Stimulated activated CD8-positive, alpha-beta memory T cell treated with anti-CD3 and anti-CD28 coated beads, Interleukin-4, amount 100 ng/mL, for 1 hour (primary cell): ENCODE measurements around the gene FAM78A.
"Not testable (repeated sequence)": the region's sequence is repeated elsewhere in the genome, so short reads cannot be mapped to it uniquely, and the experiment has no call there.

Source experiments
- DNase-seq, 2 donors: peaks; one replicate each; pipeline ENCODE4 v3.0.0-alpha.2; 2020; ENCODE audit warnings: low read depth in 2 of 2, low spot score in 1 of 2

The FAM78A gene

DNA sequence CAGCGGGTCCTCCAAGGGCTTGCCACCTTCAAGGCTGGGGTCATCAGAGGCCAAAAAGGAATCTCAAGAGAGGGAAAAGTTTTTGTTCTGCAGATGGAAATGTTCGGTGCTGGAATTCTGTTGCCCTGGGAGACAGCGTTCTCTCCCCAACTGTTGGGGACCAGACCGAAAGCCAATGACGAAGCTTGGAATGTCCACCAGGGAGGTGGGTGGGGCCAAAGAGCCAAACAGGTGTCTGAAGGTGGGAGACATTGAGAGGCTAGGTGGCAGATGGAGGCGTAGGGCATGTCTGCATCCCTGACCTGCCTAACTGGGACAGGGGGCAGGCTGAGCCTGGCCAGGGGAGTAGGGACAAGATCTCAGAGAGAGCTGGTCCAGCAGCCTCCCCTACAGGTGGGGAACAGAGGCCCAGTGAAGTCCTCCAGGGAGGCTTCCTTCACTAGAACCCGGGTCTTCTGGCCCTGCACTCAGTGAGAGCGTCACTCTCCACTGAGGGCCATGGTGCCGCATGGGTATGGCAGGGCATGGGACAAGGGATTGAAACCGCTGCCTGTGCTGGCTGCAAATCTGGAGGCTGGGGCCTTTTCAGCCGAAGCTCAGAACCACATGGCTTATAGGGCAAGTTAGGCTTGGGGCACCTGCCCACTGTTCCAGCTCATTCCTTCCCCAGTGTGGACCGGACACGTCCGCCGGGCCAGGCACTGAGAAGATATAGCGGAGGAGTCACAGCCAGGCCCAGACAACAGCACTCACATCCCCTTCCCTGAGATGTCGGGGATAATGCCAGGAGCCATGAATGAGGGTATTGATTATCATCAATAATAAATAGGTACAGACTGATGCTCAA lies 5.0 kb upstream of the FAM78A start:
- no peak for DNase-seq

DNA sequence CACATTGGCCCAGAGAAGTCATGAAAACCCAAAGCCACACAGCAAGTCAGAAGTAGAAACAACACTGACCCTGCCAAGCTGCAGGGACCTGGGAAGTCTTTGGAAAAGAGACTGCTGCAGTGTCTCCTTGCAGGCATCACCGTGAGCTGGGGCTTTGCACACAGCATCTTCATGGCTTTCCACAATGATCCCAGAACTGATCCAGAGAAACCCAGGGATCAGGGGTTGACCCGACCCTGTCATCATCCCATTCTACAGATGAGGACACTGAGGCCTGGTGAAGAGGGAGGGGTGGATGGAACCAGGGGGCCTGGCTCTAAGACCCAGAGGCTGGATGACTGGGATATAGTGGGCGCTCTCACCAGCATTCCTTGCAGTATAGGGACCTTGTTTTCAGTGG lies 4.3 kb upstream of the FAM78A start:
- no peak for DNase-seq

- no peak for DNase-seq
Measured at GRCh38 chr9:131279863-131280570, 3.7 kb upstream of the FAM78A start.

DNA sequence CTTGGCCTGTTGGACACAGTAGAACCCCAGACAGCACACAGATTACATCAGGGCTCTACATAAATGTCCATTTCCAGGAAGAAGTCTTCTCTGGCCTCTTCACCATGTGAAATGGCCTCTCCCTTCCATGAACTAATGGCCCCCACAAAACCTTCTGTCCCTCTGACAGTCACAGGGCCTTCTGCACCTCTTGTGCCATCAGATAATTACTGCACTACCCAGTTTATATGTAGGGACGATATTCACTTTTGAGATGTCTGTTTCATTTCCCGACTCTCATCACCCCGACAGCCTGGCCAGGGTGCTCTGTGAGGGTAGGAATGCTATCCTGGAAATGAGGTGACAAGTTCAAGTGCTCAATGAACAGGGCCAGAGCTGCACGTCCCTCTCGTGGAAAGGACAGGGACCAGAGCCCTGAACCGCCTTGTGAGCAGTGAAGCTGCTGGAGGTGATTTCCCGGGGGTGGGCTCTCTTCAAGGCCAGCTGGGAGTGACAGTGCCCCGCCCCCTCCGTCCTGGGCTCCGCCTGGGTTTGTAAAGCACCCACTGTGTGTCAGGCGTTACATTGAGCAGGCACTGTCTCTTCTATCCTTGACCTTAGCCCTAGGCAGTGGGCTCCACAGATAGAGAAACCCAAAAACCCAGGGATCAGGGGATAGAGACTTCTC lies 3.0 kb upstream of the FAM78A start:
- DNase-seq, result no peak

- no peak for DNase-seq
Measured at GRCh38 chr9:131278702-131279111, 2.4 kb upstream of the FAM78A start.

GRCh38 chr9:131277910-131278701 lies 1.8 kb upstream of the FAM78A start:
- DNase-seq, result peak in 1 of 2 donors; percentile 46

- DNase-seq, result no peak
Measured at GRCh38 chr9:131277287-131277909, 1.1 kb upstream of the FAM78A start.

GRCh38 chr9:131276891-131277286 lies 579 bp upstream of the FAM78A start:
- DNase-seq, result no peak

DNA sequence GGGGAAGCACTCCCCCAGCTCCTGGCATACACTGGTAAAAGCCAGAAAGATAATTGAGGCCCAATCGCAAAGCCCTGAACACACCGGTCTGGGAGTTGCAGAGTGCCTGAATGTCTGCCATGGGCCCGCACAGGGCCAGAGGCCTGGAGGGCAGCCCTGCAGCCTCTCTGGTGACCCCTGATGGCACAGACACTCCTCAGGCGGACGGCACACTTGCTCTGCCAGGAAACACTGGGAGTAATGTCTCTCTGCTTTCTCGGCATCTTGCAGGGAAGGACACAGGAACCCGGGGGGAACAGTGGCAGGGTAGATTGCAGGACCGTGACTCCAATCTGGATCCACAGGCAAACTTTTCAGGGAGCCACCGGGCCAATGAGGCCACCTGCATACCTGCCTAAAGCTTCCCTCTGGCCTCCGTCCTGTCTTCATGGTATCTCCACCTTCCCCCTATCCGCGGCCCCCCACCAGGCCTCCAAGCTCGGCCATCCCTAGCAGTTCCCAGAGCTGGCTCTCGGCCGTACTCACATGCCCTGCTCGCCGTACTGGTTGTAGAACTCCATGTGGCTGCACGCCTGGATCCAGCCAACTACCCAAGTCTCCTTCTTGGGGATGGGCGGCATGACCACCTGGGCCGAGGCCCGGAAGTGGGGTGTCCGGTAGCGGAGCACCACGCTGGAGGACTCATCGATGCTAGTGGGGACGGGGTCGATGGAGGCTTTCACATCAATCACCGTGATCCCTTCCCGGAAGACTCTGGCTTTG lies 797 bp downstream of the FAM78A start:
- DNase-seq, result no peak

GRCh38 chr9:131274674-131275331 lies 1.5 kb downstream of the FAM78A start:
- DNase-seq, result no peak

GRCh38 chr9:131273856-131274673 lies 2.2 kb downstream of the FAM78A start:
- no peak for DNase-seq

DNA sequence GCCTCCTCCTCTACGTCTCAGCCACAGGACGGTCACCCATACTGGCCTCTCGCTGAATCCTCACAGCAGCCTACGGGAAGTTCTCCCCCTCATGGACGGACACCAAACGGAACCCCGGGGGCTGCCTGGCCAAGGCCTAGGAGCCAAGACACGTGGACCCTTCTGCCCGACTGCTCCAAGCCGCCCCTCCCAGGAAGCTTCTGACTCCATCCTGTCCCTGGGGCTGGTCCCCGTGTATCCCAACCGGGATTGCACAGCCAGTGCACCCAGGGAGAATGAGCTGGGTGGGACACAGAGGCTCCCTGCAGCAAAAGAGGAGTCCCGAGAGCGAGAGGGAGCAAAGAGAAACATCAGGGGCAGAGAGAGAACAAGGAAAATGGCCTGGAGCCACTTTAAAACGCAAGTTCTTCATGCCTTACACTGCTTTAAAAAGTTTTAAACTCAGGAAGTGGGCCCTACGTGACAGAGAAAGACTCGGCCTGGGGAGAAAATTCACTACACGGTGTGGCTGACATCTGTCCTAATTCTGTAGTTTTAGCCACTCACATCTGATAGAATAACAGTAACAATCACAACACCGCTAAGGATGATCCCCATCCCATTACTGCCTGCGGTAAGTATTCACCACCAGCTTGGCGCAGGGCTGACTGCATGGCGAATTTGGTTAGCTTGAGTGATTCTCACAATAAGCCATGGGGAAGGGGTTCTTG lies 3.0 kb downstream of the FAM78A start:
- DNase-seq, result no peak

DNA sequence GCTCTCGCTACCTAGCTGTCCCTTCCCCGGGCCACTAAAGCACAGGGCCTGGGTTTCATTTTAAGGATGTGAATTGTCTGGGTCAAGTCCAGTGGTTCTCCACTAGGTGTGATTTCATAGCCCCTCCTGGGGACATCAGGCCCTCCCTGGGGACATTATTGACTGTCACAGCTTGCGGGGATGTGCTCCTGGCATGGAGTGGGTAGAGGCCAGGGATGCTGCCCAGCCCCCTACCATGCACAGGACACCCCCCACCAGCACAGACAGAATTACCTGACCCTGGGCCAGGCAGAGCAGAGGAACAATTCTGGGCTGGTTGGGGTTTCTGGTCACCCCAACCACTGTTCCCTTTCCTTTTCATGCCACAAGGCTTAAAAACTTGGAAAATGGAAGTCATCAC lies 4.1 kb downstream of the FAM78A start:
- DNase-seq, result no peak

GRCh38 chr9:131271506-131271931 lies 4.8 kb downstream of the FAM78A start:
- no peak for DNase-seq

DNA sequence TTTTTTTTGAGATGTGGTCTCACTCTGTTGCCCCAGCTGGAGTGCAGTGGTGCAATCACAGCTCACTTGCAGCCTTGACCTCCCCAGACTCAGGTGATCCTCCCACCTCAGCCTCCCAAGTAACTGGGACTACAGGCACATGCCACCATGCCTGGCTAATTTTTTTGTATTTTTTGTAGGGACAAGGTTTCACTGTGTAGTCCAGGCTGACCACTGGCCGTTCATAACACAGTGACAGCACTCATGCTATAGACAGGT lies 5.4 kb downstream of the FAM78A start:
- DNase-seq, result not testable (repeated sequence)

DNA sequence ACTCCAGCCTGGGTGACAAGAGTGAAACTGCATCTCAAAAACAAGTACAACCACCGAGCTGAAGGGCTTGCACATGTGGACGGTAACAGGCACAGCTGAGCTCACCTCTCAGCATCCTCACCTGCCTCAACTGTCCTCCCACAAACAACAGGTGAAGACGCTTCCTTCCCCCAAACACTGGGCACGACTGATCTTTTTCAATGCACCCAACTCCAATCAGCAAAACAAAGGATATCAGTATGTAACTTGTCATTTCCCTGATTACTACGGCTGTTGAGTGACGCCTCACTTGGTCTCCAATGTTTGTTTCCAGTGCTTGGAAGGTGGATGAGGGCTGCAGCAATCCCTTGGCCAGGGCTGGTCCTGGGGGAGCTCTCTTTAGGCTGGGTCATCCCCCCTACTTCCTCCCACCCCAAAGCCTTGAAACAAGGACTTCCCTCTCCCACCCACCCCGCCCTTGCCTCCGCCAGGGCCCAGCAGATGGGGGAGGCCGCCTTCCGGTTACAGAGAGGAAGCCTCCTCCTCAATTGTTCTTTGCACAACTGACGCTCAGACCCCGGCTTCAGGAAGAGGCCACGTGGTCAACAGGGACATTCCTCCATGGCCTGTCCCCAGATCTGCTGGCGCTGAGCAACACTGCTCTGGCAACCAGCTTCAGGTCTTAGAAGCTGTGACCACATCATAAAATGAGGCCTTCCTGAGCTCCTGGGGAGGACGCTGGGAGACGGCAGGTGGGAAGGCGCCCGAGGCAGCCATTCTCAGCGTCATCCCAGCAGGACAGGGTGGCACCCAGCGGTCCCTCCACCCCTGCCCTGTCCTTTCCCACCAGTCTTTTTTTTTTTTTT lies 5.9 kb downstream of the FAM78A start:
- DNase-seq, result no peak
